HG02852 (cell line): ENCODE measurements around the gene CNPY3.
"Not testable (repeated sequence)": the region's sequence is repeated elsewhere in the genome, so short reads cannot be mapped to it uniquely, and the experiment has no call there.

Experiments used
- ATAC-seq: cut with Tn5 transposase; IDR thresholded peaks from one replicate; pipeline ENCODE4 v1.9.1; 2021; ENCODE audit warnings: mild to moderate bottlenecking, moderate library complexity; ENCODE audit not compliant: unreplicated experiment

CNPY3 gene

DNA sequence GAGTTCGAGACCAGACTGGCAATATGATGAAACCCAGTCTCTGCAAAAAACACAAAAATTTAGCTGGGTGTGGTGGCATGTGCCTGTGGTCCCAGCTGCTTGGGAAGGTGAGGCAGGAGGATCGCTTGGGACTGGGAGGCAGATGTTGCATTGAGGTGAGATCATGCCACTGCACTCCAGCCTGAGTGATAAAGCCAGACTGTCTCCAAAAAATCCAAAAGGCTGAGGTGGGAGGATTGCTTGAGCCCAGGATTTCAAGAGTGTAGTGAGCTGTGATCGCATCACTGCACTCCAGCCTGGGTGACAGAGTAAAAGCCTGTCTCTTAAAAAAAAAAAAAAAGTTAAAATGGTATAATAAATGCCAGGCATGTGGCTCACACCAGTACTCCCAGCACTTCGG lies 14.7 kb upstream of the CNPY3 start:
- no peak for ATAC-seq

DNA sequence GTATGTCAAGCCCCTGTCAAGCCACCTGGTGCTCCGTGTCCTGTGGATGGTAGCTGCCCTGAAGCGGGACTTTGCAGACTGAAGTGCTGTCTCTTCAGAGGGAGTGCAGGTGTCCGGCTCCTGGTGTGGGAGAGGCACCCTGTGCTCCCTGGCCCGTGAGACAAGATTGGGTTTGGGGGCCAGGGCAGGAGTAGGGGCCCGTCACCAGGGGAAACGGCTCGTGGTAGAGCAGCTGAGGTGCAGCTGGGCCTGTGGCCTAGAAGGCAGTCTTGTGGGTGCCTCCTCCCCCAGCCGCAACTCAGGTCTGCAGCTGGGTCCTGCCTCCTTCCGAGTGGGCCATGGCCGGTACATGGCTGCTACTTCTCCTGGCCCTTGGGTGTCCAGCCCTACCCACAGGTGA lies 13.5 kb upstream of the CNPY3 start, which contains the start of gene PTCRA:
Gene PTCRA, plus strand, starts transcription at position 322 of the 400 bp plus-strand sequence. Its CDS starts 17 bp downstream, at position 339.
- no peak for ATAC-seq

DNA sequence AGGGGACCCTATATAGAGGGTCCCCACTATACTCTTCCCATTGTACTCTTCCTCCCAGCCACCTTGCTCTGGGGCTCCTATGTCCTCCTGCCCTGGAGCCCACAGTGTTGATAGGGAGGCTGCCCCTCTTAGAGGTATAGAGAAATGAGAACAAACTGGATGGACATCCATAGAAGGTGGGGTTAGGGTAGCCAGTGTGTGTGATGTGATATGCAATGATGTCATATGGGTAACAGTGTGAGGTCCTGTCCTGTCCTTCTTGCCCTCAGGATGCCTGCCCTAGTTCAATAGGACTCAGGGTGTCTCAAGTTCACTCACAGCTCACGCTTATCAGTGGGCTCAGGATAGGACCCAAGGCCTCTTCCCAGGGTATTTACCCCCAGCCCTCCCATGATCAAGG lies 13.0 kb upstream of the CNPY3 start:
- ATAC-seq = no peak

DNA sequence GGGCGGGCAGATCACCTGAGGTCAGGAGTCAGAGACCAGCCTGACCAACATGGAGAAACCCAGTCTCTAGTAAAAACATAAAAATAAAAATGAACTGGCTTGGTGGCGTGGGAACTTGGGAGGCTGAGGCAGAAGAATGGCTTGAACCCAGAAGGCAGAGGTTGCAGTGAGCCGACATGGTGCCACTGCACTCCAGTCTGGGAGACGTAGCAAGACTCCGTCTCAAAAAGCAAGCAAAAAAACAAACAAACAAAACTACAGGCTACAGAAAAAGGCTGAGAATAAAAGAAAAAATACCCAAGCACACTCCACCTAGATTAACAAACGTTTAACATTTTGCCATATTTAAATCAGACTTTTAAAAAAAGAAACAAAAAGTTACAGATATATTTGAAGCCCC lies 7.5 kb upstream of the CNPY3 start:
- no peak for ATAC-seq

DNA sequence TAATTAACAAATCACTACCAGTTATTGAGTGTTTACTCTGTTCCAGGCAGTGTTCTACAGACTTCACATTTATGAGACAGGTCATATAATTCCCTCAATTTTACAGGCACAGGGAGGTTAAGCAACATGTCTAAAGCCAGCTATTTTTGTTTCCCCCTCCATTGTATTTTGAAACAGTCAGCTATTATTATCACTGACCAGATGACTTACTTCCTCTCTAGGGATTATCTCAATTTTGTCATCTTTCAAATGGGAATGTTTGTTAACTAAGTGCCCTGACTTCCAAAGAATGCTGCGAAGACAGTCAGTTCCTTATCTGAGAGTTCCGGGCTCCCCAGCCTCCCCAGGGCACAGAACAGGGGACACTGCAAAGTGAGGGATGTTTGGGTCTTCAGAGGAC lies 5.6 kb upstream of the CNPY3 start:
- no peak for ATAC-seq

DNA sequence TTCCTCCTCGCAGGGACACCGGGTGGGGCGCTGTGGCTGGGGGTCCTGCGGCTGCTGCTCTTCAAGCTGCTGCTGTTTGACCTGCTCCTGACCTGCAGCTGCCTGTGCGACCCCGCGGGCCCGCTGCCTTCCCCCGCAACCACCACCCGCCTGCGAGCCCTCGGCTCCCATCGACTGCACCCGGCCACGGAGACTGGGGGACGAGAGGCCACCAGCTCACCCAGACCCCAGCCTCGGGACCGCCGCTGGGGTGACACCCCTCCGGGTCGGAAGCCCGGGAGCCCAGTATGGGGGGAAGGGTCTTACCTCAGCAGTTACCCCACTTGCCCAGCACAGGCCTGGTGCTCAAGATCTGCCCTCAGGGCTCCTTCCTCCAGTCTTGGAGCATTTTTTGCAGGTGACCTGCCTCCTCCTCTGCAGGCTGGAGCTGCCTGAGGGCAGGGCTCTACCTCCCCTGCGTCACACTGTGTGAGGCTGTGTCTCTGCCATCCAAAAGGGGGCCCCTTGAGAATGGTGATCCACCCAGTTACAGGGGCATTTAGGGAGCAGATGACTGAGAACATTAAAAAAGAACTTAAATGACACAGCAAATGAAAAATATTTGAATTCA lies 3.9 kb upstream of the CNPY3 start:
- no peak for ATAC-seq

DNA sequence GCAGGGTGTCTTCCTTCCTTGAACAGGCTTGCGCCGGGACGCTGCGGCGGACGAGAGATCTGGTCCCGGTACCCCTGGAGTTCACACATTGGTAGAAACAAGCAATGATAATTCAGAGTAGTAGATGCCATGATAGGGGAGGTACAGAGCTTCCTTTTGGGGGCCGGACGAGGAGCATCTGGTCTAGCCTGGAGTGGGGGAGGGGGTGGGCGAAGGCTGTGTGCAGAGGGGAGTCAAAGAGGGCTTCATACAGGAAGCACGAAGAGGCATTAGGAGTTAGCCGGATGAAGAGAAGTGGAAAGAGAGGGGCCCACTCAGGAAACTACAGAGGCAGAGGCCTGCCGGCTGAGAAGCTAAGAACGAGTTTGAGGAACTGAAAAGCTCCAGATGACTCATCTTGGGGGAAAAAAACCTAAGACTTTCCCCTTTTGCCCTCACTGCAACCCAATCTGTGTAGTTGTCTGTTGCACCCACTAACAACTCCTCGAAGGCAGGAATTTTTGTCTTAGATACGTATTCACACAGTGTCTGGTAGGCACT lies 611 bp downstream of the CNPY3 start:
- ATAC-seq = peak; percentile 50

DNA sequence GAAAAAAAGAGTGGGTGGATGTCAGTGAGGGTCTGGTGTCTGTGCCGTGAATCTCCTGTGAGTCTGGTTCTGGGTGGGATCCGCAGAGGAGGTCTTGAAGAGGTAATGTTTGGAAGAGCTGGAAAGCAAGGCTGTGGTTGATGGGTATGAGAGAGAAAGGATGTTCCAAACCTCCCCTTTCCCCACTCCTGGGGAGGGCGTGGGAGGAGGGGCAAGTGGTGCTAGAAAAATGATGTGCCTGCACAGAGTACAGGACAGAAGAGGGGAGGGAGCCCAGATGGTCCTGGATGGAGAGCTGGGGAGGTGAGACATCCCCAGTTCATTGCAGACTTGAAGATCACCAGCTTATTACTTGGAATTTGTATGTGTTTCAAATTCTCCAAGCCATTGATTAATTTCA lies 3.1 kb downstream of the CNPY3 start:
- no peak for ATAC-seq

DNA sequence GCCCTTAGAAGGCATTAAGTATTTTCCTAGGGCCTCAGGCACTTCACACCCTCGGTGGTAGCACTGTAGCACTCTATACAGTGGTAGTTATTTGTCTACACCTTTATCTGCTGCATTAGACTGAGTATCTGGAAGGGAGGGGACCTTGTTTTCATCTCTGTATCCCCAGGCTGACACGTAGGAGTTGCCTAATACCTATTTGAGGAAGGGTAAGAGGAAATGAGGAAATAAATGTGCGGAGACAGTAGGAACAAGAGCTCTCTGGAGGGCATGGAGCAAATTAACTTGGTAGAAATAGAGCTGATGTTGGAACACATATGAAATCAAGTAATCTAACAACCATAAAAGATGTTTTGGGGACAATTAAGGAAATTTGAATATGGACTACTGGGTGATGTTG lies 3.9 kb downstream of the CNPY3 start:
- no peak for ATAC-seq

DNA sequence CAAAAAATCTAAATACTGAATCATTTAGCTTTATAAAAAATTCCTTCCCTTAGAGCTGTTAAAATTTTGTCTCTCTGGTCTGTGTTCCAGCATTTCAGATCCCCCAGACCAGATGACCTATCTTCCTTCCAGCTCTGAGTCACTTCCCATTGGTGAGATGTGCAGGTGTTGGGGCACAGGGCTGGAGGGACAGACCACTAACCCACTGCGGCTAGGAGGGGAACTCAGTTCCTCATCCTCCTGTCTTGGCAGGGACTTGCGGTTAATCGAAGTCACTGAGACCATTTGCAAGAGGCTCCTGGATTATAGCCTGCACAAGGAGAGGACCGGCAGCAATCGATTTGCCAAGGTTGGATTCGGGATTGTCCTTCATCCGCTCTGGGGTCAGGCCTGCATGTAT lies 6.0 kb downstream of the CNPY3 start:
- ATAC-seq = no peak

DNA sequence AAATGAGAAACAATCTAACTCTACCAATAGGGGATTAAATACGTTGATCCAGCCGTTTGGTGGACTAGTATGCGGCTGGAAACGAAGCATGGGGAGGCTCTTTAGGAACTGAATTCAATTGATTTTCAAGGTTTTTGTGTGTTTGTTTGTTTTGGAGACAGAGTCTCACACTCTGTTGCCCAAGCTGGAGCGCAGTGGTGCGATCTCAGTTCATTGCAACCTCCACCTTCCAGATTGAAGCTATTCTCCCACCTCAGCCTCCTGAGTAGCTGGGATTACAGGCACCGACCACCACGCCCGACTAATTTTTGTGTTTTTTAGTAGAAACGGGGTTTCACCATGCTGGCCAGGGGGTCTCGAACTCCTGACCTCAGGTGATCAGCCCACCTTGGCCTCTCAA lies 7.1 kb downstream of the CNPY3 start:
- ATAC-seq = no peak

DNA sequence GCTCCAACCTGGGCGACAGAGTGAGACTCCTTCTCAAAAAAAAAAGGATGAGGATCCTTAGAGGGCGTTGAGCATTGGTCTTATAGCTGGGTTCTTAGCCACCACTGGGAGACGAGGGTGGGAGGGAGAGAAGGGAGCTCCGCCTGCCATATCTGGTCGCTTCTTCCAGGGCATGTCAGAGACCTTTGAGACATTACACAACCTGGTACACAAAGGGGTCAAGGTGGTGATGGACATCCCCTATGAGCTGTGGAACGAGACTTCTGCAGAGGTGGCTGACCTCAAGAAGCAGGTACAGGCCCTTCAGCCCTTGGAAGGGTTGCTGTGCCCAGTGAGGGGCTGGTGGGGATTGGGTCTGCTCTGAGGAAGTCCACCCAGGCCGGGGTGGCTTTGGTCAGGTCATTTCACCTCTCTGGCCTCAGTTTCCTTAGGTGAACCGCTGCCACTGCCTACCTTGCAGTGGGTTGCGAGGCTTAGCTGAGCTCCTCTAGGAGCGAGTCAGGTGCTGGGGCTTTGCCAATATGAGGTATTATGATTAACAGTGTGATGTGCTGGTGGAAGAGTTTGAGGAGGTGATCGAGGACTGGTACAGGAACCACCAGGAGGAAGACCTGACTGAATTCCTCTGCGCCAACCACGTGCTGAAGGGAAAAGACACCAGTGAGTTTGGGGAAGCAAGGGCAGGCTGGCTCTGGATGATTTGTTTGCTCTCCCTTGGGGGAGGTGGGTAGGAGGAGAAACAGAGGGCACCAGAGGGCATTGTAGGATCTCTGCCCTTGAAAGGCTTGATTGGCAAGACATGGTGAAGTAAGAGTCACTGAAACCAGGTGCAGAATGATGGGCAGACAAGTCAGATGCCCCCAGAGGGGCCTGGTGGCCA lies 8.5 kb downstream of the CNPY3 start:
- no peak for ATAC-seq

DNA sequence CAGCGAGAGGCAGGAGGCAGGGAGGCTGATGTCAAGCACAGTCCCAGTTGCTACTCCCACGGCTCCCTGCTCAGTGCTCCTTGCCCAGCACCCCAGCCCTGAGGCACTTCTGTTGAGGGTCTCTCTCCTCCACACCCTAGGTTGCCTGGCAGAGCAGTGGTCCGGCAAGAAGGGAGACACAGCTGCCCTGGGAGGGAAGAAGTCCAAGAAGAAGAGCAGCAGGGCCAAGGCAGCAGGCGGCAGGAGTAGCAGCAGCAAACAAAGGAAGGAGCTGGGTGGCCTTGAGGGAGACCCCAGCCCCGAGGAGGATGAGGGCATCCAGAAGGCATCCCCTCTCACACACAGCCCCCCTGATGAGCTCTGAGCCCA lies 9.1 kb downstream of the CNPY3 start:
- ATAC-seq = no peak

DNA sequence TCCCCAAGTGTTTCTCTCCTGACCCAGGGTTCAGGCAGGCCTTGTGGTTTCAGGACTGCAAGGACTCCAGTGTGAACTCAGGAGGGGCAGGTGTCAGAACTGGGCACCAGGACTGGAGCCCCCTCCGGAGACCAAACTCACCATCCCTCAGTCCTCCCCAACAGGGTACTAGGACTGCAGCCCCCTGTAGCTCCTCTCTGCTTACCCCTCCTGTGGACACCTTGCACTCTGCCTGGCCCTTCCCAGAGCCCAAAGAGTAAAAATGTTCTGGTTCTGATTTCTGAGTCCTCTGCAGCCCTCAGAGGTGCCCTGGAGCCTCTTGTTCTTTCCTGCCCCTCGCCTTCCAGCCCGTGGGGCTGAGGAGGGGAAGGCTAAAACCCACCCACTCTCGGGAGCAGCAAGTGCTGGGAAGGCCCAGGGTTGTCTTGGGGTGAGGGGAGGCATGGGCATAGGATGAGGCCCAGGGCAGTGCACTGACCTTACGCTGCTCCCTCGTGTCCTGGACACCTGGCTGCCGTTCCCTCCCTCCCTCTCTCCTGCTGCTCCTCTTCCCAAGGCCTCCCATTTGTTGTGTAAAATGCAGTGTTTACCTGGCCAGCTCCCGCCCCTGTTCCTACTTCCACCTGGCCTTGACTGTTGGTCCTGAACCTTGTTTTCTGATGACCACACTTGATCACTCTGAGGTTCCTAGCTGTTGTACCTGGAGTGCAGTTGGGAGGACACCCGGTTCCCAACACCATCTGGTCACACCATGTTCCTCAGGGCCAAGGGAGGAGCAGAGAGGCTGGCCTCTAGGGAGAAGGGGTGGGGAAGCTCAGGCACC lies 9.9 kb downstream of the CNPY3 start:
- no peak for ATAC-seq

DNA sequence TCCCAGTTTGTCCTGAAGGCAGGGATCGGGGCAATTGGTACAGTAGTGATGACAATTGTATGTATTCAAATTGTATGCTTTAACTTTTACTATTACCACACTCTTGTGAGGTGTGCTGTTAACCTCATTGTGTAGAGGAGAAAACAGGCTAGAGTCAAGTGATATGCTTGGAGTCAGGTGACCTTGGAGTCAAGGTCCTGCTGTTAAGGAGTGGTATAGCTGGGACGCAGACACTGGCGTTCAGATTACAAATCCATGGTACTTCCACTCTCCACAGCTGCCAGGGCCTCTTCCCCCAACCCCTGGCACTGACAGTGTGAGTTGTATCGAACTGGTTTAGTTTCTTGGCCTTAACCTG lies 10.5 kb downstream of the CNPY3 start:
- no peak for ATAC-seq

DNA sequence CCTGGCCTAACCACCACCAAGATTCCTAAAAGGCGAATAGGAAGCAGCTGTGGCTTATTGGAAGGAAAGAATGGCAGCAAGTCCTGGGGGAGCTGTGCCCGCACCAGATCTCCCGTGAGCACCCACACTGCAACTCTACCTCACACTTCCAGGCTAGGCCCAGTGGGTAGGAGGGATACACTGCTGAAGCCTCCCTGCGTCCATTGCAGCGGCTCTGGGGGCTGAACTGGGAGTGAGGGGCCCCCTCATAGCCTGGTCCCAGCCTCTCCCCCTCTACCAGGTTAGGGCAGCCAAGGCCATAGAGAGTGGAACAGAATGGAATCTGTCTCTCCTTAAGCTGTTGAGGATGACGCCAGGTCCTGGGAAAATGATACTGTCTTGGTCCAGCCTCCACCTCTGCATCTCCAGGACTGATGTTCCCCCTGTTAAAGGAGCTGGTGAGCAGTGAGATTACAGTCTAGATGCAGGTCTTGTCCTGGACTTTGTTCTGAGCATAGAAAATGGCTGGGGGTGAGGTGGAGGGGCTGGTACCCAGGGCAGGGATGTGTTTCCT lies 11.3 kb downstream of the CNPY3 start:
- ATAC-seq = no peak

DNA sequence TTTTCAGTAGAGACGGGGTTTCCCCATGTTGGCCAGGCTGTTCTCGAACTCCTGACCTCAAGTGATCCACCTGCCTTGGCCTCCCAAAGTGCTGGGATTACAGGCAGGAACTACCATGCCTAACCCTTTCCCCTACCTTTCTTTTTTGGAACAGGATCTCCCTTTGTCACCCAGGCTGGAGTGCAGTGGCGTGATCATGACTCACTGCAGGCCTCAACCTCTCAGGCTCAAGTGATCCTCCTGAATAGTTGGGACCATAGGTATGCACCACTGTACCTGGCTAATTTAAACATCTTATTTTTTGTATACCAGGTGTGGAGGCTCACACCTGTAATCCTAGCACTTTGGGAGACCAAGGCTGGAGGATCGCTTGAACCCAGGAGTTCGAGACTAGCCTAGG lies 12.1 kb downstream of the CNPY3 start:
- not testable (repeated sequence) for ATAC-seq

DNA sequence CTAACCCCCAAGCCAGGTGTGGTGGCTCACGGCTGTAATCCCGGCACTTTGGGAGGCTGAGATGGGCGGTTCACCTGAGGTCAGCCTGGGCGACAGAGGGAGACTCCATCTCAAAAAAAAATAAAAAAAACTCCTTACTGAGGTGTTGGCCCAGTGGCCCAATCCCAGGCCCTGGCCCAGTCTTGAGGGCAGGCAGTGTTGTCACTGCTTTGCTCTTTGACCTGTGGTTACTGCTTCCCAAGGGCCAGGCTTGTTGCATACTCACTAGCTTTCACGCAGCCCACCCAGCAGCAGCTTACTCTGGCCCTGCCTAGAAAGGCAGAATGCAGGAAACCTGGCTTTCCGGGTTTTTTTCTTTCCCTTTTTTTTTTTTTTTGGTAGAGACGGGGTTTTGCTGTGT lies 13.2 kb downstream of the CNPY3 start:
- ATAC-seq = no peak

DNA sequence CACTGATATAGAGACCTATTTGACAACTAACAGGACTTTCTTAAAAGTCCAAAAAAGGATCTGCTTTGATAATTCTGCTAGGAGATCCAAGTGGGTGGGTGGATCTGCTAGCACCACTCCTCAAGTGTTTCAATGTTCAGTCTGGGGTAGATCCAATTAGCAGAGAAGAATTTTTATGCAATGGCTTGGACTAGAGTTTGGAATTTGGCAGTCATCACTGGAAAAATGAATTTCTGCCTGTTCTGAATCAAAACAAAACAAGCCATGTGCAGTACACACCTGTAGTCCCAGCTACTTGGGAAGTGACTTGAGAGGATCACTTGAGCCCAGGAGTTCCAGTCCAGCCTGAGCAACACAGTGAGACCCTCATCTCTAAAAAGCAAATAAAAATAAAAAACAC lies 18.7 kb downstream of the CNPY3 start:
- no peak for ATAC-seq

DNA sequence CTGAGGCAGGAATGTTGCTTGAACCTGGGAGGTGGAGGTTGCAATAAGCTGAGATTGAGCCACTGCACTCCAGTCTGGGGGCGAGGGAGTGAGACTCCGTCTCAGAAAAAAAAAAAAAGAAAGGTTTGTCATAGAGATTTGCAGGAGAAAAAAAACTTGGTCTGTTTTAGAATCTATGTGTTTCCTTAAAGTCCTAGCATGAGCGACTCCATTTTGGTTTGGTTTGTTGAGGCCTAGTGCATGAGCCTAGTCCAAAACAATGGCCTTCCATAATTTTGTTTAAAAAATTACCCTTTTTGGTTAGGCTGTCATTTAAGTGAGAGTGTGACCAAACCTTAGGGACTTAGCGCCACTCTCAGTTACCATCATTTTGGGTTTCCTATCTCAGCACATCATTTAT lies 23.1 kb downstream of the CNPY3 start:
- no peak for ATAC-seq

DNA sequence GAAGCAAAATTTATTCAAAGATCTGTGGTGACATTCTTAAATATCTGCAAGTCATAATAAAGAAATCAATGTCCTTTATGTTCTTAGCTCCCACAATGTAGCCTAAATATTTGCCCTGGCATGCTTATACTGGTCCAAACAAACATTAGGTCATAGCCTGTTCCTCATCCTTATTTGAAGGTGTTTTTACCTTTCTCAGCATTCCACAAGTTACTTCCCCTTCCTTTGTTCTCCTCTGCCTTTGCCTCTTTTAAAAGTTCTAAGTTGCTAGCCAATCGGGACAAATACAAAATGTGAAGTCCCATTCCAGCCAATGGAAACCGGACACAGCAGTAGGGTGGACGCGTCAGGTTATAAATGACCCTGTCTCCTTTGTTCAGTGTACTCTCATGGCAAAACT lies 25.1 kb downstream of the CNPY3 start:
- ATAC-seq = not testable (repeated sequence)
